Measurements from ENCODE around the gene ACAP2. TPM values are rescaled to one million over a fixed set of nuclear protein-coding genes. Genes with fewer than 3 reads are reported as not detected.

The ACAP2 gene
- total RNA-seq, 1 donor from 2014 or later, result 46.0 TPM

DNA sequence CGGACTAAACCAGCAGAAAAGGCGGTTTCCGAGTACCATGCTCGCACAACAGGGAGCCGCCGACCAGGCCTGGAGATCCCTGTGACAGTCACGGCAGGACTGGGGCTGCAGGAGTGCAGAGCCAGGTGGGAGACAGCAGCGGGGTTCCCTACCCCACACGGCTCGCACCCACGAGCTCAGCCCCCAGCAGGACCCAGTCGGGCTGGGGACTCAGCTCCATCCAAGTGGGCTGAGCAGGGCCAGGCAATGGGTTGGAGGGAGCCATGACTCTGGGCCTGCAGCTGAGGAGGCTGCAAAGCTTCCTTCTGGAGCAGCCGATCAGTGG lies 187.7 kb downstream of the ACAP2 start:
- Mint-ChIP-seq H3K4me1 (ENCODE audit: low read depth, unreplicated experiment) (peaks cover 12% of the 10 kb centered on the region), H3K4me3 (ENCODE audit: unreplicated experiment) (no peak overlapping the region), H3K27ac (ENCODE audit: unreplicated experiment) (no peak overlapping the region), H3K36me3 (ENCODE audit: low read depth, unreplicated experiment) (peaks cover 5% of the 10 kb centered on the region), H3K9me3 (ENCODE audit: unreplicated experiment) (no peaks in the 10 kb centered on the region), H3K27me3 (ENCODE audit: low read depth, unreplicated experiment) (peaks cover 3% of the 10 kb centered on the region)
- Histone ChIP-seq H3K4me1 (ENCODE audit: insufficient read depth, low read length) (peaks cover 14% of the 10 kb centered on the region), H3K27me3 (ENCODE audit: insufficient read depth, low read length) (no peaks in the 10 kb centered on the region), H3K4me3 (ENCODE audit: insufficient read depth, low read depth, low read length) (no peak overlapping the region), H3K27ac (ENCODE audit: low read depth, low read length) (no peak overlapping the region), H3K36me3 (ENCODE audit: insufficient read depth, low read length) (no peaks in the 10 kb centered on the region), H3K4me2 (ENCODE audit: low read length) (no peak overlapping the region), H3K79me2 (ENCODE audit: insufficient read depth, low read length) (peaks cover 68% of the 10 kb centered on the region), H3K9me3 (ENCODE audit: insufficient read depth, low read depth, low read length) (no peaks in the 10 kb centered on the region), H3K9ac (ENCODE audit: low read length) (no peak overlapping the region), H4K20me1 (ENCODE audit: insufficient read depth, low read length) (peaks cover 15% of the 10 kb centered on the region), H2AFZ (ENCODE audit: low read depth, low read length) (no peak overlapping the region)
- no peak for TF ChIP-seq EZH2 (IDR thresholded peaks at IDR 0.05; ENCODE audit: insufficient read depth, low read length)
- TF ChIP-seq, protein P1, sequence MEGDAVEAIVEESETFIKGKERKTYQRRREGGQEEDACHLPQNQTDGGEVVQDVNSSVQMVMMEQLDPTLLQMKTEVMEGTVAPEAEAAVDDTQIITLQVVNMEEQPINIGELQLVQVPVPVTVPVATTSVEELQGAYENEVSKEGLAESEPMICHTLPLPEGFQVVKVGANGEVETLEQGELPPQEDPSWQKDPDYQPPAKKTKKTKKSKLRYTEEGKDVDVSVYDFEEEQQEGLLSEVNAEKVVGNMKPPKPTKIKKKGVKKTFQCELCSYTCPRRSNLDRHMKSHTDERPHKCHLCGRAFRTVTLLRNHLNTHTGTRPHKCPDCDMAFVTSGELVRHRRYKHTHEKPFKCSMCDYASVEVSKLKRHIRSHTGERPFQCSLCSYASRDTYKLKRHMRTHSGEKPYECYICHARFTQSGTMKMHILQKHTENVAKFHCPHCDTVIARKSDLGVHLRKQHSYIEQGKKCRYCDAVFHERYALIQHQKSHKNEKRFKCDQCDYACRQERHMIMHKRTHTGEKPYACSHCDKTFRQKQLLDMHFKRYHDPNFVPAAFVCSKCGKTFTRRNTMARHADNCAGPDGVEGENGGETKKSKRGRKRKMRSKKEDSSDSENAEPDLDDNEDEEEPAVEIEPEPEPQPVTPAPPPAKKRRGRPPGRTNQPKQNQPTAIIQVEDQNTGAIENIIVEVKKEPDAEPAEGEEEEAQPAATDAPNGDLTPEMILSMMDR (IDR thresholded peaks at IDR 0.05; ENCODE audit: insufficient read depth, low read depth, low read length), result no peak
- no peak for FAIRE-seq
- DNase-seq (ENCODE audit: low read depth), result no peak

GRCh38 chr3:195254454-195255175 lies 188.2 kb downstream of the ACAP2 start:
- no peaks in the 10 kb centered on the region for H3K9me3 ChIP-seq (ENCODE audit: insufficient read depth, low read depth, low read length)
- Mint-ChIP-seq H3K4me3 (ENCODE audit: unreplicated experiment) (no peak overlapping the region), H3K4me1 (ENCODE audit: low read depth, unreplicated experiment) (peaks cover 12% of the 10 kb centered on the region), H3K27me3 (ENCODE audit: low read depth, unreplicated experiment) (peaks cover 3% of the 10 kb centered on the region), H3K9me3 (ENCODE audit: unreplicated experiment) (no peaks in the 10 kb centered on the region), H3K36me3 (ENCODE audit: low read depth, unreplicated experiment) (peaks cover 5% of the 10 kb centered on the region), H3K27ac (ENCODE audit: unreplicated experiment) (no peak overlapping the region)
- H3K9ac ChIP-seq (ENCODE audit: low read length), result no peak overlapping the region
- peaks cover 74% of the 10 kb centered on the region for H3K79me2 ChIP-seq (ENCODE audit: insufficient read depth, low read length)
- no peak for DNase-seq (ENCODE audit: low read depth)
- no peak overlapping the region for H3K4me3 ChIP-seq (ENCODE audit: insufficient read depth, low read depth, low read length)
- TF ChIP-seq EZH2 (IDR thresholded peaks at IDR 0.05; ENCODE audit: insufficient read depth, low read length), result no peak
- TF ChIP-seq, protein P1 (IDR thresholded peaks at IDR 0.05; ENCODE audit: insufficient read depth, low read depth, low read length), result no peak
- H3K27ac ChIP-seq (ENCODE audit: low read depth, low read length), result no peak overlapping the region
- FAIRE-seq, result no peak
- no peaks in the 10 kb centered on the region for H3K27me3 ChIP-seq (ENCODE audit: insufficient read depth, low read length)
- peaks cover 15% of the 10 kb centered on the region for H4K20me1 ChIP-seq (ENCODE audit: insufficient read depth, low read length)
- H3K4me2 ChIP-seq (ENCODE audit: low read length), result no peak overlapping the region
- H2AFZ ChIP-seq (ENCODE audit: low read depth, low read length), result no peak overlapping the region
- H3K4me1 ChIP-seq (ENCODE audit: insufficient read depth, low read length), result peaks cover 13% of the 10 kb centered on the region
- no peaks in the 10 kb centered on the region for H3K36me3 ChIP-seq (ENCODE audit: insufficient read depth, low read length)

DNA sequence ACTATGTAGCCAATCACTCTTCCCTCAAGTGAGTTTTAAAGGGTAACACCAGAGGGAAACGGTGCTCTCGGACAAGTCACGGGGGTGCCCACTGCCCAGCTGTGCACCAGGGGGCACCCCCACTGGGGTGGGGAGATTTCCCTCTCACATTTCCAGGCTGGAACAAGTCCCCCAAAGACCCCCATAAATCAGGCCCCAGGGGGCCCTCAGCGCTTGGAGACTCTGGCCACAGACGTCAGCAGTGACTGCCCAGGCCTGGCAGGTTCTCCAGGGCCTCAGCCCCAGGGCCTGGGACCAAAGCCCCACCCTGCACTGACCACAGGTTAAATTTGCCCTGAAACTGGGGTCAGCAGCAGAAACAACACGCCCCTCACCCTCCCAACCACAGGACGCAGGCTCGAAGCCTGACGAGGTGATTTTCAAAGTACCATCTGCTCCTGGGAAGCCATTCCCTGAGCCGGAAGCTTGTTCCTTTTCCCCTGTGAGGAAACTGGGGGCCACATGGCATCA lies 188.8 kb downstream of the ACAP2 start:
- no peak for FAIRE-seq
- peaks cover 12% of the 10 kb centered on the region for H3K4me1 Mint-ChIP-seq (ENCODE audit: low read depth, unreplicated experiment)
- no peak overlapping the region for H3K9ac ChIP-seq (ENCODE audit: low read length)
- H3K4me3 Mint-ChIP-seq (ENCODE audit: unreplicated experiment), result no peak overlapping the region
- H3K27ac ChIP-seq (ENCODE audit: low read depth, low read length), result no peak overlapping the region
- peaks cover 15% of the 10 kb centered on the region for H4K20me1 ChIP-seq (ENCODE audit: insufficient read depth, low read length)
- H3K27me3 Mint-ChIP-seq (ENCODE audit: low read depth, unreplicated experiment), result peaks cover 3% of the 10 kb centered on the region
- no peak overlapping the region for H2AFZ ChIP-seq (ENCODE audit: low read depth, low read length)
- H3K27me3 ChIP-seq (ENCODE audit: insufficient read depth, low read length), result no peaks in the 10 kb centered on the region
- peaks cover 77% of the 10 kb centered on the region for H3K79me2 ChIP-seq (ENCODE audit: insufficient read depth, low read length)
- no peaks in the 10 kb centered on the region for H3K9me3 Mint-ChIP-seq (ENCODE audit: unreplicated experiment)
- H3K4me2 ChIP-seq (ENCODE audit: low read length), result no peak overlapping the region
- H3K9me3 ChIP-seq (ENCODE audit: insufficient read depth, low read depth, low read length), result no peaks in the 10 kb centered on the region
- TF ChIP-seq, protein P1 (IDR thresholded peaks at IDR 0.05; ENCODE audit: insufficient read depth, low read depth, low read length), result no peak
- no peak for TF ChIP-seq EZH2 (IDR thresholded peaks at IDR 0.05; ENCODE audit: insufficient read depth, low read length)
- no peak for DNase-seq (ENCODE audit: low read depth)
- peaks cover 5% of the 10 kb centered on the region for H3K36me3 Mint-ChIP-seq (ENCODE audit: low read depth, unreplicated experiment)
- H3K36me3 ChIP-seq (ENCODE audit: insufficient read depth, low read length), result no peaks in the 10 kb centered on the region
- H3K4me3 ChIP-seq (ENCODE audit: insufficient read depth, low read depth, low read length), result no peak overlapping the region
- H3K27ac Mint-ChIP-seq (ENCODE audit: unreplicated experiment), result no peak overlapping the region
- H3K4me1 ChIP-seq (ENCODE audit: insufficient read depth, low read length), result peaks cover 6% of the 10 kb centered on the region
